ENCODE data around the gene ZSWIM3. TPM values are rescaled to one million over a fixed set of nuclear protein-coding genes. Genes with fewer than 3 reads are reported as not detected.

ZSWIM3 gene
- total and polyA plus RNA-seq, 2 donors (not counting 1 experiment from before 2014, with no cell fraction given): 3.6 to 7.6 TPM

- H3K4me2 ChIP-seq (ENCODE audit: extremely low read depth, insufficient read depth, low read length): peak overlapping the region; percentile 44
- no peak for TF ChIP-seq EZH2 (IDR thresholded peaks at IDR 0.05; ENCODE audit: low read length, missing control alignments)
- TF ChIP-seq, protein P1, sequence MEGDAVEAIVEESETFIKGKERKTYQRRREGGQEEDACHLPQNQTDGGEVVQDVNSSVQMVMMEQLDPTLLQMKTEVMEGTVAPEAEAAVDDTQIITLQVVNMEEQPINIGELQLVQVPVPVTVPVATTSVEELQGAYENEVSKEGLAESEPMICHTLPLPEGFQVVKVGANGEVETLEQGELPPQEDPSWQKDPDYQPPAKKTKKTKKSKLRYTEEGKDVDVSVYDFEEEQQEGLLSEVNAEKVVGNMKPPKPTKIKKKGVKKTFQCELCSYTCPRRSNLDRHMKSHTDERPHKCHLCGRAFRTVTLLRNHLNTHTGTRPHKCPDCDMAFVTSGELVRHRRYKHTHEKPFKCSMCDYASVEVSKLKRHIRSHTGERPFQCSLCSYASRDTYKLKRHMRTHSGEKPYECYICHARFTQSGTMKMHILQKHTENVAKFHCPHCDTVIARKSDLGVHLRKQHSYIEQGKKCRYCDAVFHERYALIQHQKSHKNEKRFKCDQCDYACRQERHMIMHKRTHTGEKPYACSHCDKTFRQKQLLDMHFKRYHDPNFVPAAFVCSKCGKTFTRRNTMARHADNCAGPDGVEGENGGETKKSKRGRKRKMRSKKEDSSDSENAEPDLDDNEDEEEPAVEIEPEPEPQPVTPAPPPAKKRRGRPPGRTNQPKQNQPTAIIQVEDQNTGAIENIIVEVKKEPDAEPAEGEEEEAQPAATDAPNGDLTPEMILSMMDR (conservative IDR thresholded peaks at IDR 0.05 in 1 of 2, IDR thresholded peaks at IDR 0.05 in 1 of 2; ENCODE audit: low read depth in 1 of 2, low read length in 2 of 2): no peak
Observed at GRCh38 chr20:45814314-45814713, 43.1 kb upstream of the ZSWIM3 start.

GRCh38 chr20:45816951-45817350 lies 40.5 kb upstream of the ZSWIM3 start:
- peaks cover 6% of the 10 kb centered on the region for H3K36me3 ChIP-seq (ENCODE audit: control insufficient read depth, insufficient read depth, low read length)
- H2AFZ ChIP-seq (ENCODE audit: low read length): no peak overlapping the region
- H3K4me1 ChIP-seq (ENCODE audit: control insufficient read depth, extremely low read depth, insufficient read depth, low read length): peaks cover 10% of the 10 kb centered on the region
- DNase-seq (ENCODE audit: low read depth in 2 of 2): no peak
- H3K27me3 ChIP-seq (ENCODE audit: control insufficient read depth, insufficient read depth, low read length): no peaks in the 10 kb centered on the region
- H3K79me2 ChIP-seq (ENCODE audit: control insufficient read depth, insufficient read depth, low read length): peaks cover 23% of the 10 kb centered on the region
- H4K20me1 ChIP-seq (ENCODE audit: control insufficient read depth, extremely low read depth, insufficient read depth, low read length): no peaks in the 10 kb centered on the region
- H3K9me3 ChIP-seq (ENCODE audit: control insufficient read depth, insufficient read depth, low read depth, low read length): no peaks in the 10 kb centered on the region
- no peak overlapping the region for H3K9ac ChIP-seq (ENCODE audit: insufficient read depth, low read length)
- H3K27ac ChIP-seq (ENCODE audit: insufficient read depth, low read length): peak overlapping the region; percentile 0
- no peak overlapping the region for H3K4me2 ChIP-seq (ENCODE audit: extremely low read depth, insufficient read depth, low read length)
- TF ChIP-seq EZH2 (IDR thresholded peaks at IDR 0.05; ENCODE audit: low read length, missing control alignments): no peak
- TF ChIP-seq, protein P1 (conservative IDR thresholded peaks at IDR 0.05 in 1 of 2, IDR thresholded peaks at IDR 0.05 in 1 of 2; ENCODE audit: low read depth in 1 of 2, low read length in 2 of 2): no peak
- H3K4me3 ChIP-seq (replicated peaks in 1 of 4; ENCODE audit: control extremely low read depth in 1 of 4, insufficient read depth in 1 of 4, low read depth in 3 of 4, low read length in 4 of 4): no peak overlapping the region

More at GRCh38 chr20:45814314-45814713, 43.1 kb upstream of the ZSWIM3 start:
- Histone ChIP-seq H3K79me2 (ENCODE audit: control insufficient read depth, insufficient read depth, low read length) (peaks cover 23% of the 10 kb centered on the region), H3K9me3 (ENCODE audit: control insufficient read depth, insufficient read depth, low read depth, low read length) (no peaks in the 10 kb centered on the region), H3K9ac (ENCODE audit: insufficient read depth, low read length) (no peak overlapping the region), H3K27ac (ENCODE audit: insufficient read depth, low read length) (no peak overlapping the region), H3K4me3 (replicated peaks in 1 of 4; ENCODE audit: control extremely low read depth in 1 of 4, insufficient read depth in 1 of 4, low read depth in 3 of 4, low read length in 4 of 4) (peak overlapping the region in 1 of 4 experiments; percentile 45), H2AFZ (ENCODE audit: low read length) (no peak overlapping the region), H3K36me3 (ENCODE audit: control insufficient read depth, insufficient read depth, low read length) (peaks cover 18% of the 10 kb centered on the region), H3K4me1 (ENCODE audit: control insufficient read depth, extremely low read depth, insufficient read depth, low read length) (peaks cover 10% of the 10 kb centered on the region), H3K27me3 (ENCODE audit: control insufficient read depth, insufficient read depth, low read length) (no peaks in the 10 kb centered on the region), H4K20me1 (ENCODE audit: control insufficient read depth, extremely low read depth, insufficient read depth, low read length) (no peaks in the 10 kb centered on the region)
- peak in 1 of 2 donors; percentile 66 for DNase-seq (ENCODE audit: low read depth in 2 of 2)

GRCh38 chr20:45817376-45818194 lies 39.8 kb upstream of the ZSWIM3 start:
- Histone ChIP-seq H3K4me1 (ENCODE audit: control insufficient read depth, extremely low read depth, insufficient read depth, low read length) (peaks cover 10% of the 10 kb centered on the region), H3K27ac (ENCODE audit: insufficient read depth, low read length) (peak overlapping the region; percentile 46), H4K20me1 (ENCODE audit: control insufficient read depth, extremely low read depth, insufficient read depth, low read length) (no peaks in the 10 kb centered on the region), H3K4me3 (replicated peaks in 1 of 4; ENCODE audit: control extremely low read depth in 1 of 4, insufficient read depth in 1 of 4, low read depth in 3 of 4, low read length in 4 of 4) (no peak overlapping the region), H2AFZ (ENCODE audit: low read length) (no peak overlapping the region), H3K4me2 (ENCODE audit: extremely low read depth, insufficient read depth, low read length) (no peak overlapping the region), H3K79me2 (ENCODE audit: control insufficient read depth, insufficient read depth, low read length) (peaks cover 22% of the 10 kb centered on the region), H3K9ac (ENCODE audit: insufficient read depth, low read length) (no peak overlapping the region), H3K27me3 (ENCODE audit: control insufficient read depth, insufficient read depth, low read length) (no peaks in the 10 kb centered on the region), H3K36me3 (ENCODE audit: control insufficient read depth, insufficient read depth, low read length) (peaks cover 6% of the 10 kb centered on the region), H3K9me3 (ENCODE audit: control insufficient read depth, insufficient read depth, low read depth, low read length) (no peaks in the 10 kb centered on the region)
- DNase-seq (ENCODE audit: low read depth in 2 of 2): peak; percentile 85 to 94
- TF ChIP-seq, protein P1 (conservative IDR thresholded peaks at IDR 0.05 in 1 of 2, IDR thresholded peaks at IDR 0.05 in 1 of 2; ENCODE audit: low read depth in 1 of 2, low read length in 2 of 2): no peak
- no peak for TF ChIP-seq EZH2 (IDR thresholded peaks at IDR 0.05; ENCODE audit: low read length, missing control alignments)

Measured in fibroblast of lung (primary cell).